Inflammatory macrophage (primary cell): ENCODE measurements around the gene ZNF576.
A peak's percentile ranks its signal among the peaks of the same experiment; 100 is the strongest.
"Not testable (repeated sequence)": the region's sequence is repeated elsewhere in the genome, so short reads cannot be mapped to it uniquely, and the experiment has no call there.

Experiments
- DNase-seq, 2 donors: peaks; one replicate each; pipeline ENCODE4 v3.0.0-alpha.2; 2020 to 2022
- total RNA-seq, 18 experiments: gene quantifications; one replicate each; lab custom pipeline; 2026; ENCODE audit warnings: mixed read lengths in 6 of 18, inconsistent platforms in 2 of 18; lab: John Stamatoyannopoulos, UW

The ZNF576 gene, protein sequence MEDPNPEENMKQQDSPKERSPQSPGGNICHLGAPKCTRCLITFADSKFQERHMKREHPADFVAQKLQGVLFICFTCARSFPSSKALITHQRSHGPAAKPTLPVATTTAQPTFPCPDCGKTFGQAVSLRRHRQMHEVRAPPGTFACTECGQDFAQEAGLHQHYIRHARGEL
- total RNA-seq, result 0.75 to 11.6 (median 6.1) reads per million in 18 experiments

DNA sequence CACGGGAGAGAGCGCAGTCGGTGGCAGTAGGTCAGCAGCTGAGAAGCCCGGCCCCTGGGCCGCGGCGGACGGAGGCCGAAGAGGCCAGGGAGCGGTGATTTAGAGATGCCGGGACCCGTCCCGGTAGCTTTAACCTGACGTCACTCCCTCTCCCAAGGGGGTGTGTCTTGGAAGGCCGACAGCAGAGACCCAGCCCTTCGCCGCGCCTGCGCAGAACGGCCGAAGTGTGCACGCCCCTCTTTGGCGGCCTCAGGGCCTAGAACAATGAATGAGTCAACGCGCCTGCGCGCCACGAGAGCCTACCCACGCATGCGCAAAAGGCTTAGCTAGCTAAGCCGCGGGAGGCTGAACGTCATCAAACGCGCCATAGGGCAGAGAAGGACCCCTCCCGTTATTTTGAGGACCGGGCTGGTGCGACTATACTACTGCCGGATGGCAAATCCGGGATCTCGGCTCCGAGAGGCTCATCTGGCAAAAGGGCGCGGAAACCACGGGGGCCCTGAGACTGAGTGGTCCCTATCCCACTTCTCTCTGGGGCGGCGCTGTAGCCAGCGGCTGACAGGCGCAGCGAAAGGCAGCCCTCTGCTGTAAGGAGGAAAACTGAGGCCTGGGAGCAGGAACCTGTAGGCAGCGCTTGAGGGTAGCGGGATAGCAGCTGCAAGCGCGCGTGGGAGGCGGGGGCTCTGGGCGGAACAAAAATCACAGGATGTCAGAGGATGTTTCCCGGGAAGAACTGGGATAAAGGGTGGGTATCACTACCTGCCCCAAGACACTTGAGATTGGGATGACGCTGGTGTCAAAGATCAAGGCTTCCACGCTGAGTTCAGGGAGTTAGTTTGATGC, at the start of gene ZNF576, which contains the start of gene IRGQ:
TSS of gene ZNF576 (plus strand) at position 597 of the 843 bp plus-strand sequence. CDS start 514 bp downstream, outside the sequence.
TSS of gene IRGQ (minus strand) at position 136 of the 843 bp plus-strand sequence. CDS start 796 bp downstream, outside the sequence.
- DNase-seq, result peak; percentile 100

- DNase-seq, result not testable (repeated sequence)
Observed at GRCh38 chr19:43547926-43548325, 48.5 kb upstream of the ZNF576 start.

DNA sequence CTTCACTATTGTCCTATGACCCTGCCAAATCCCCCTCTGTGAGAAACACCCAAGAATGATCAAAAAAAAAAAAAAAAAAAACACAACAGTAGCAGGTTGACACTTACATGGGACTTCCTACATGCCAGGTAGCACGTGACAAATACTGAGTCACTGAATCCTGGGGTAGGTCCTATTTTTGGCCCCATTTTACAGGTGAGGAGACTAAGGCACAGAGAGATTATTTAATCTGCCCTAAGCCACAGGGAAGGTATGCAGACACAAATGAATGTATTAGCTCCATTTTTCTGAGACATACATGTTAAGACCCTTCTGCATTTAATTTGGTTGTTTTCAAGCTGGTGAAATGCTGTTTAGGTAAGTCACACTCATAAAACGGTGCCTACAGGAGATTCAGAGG, 47.7 kb upstream of the ZNF576 start:
- no peak for DNase-seq

GRCh38 chr19:43551399-43552197, 44.8 kb upstream of the ZNF576 start:
- DNase-seq, result no peak

GRCh38 chr19:43552198-43552450, 44.3 kb upstream of the ZNF576 start:
- DNase-seq, result no peak

DNA sequence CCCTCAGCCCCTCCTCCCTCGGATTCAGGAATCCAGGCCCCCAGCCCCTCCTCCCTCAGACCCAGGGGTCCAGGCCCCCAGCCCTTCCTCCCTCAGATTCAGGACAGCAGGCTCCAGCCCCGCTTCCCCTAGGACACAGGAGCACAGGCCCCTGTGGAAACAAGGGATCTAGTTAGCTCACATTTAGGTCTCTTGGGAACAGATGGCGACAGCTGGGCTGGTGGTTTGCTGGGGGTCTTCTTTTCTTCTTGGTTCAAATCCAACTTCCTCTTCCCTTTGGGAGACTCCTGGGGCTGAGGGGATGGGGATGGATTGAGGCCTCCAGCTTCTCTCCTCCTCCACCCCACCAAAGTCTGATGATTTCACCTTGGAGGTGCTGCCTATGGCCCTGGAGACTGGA, 43.8 kb upstream of the ZNF576 start:
- DNase-seq, result no peak

- DNase-seq, result no peak
Observed at GRCh38 chr19:43553656-43554055, 42.7 kb upstream of the ZNF576 start.

- DNase-seq, result no peak
Observed at GRCh38 chr19:43554317-43554895, 42.0 kb upstream of the ZNF576 start.

DNA sequence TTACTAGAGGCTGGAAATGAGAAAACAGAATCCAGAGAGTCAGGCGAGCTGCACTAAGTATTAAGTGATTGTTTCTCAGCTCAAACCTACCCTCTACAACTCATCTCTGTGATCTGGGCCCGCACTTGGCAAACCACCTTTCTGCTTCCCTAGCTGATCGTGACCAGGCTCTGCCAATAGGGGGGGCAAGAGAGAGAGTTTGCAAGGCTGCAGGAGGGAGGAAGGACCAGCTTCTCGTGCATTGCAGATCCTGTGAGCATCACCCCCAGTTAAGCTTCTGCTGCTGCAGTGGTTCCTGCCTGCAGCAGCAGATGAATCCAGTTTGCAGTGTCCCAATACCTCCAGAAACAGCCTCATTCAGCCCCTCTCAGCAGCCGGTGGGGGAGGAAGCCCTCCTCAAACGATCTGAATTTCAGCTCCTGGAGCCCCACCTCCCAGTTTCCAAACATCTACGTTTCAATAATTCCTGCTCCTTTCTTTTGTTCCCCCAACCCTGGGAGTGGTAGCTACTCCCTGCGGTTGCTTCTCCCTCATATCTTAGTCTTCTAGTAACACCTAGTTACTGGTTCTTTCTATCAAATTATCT, 41.1 kb upstream of the ZNF576 start:
- DNase-seq, result peak; percentile 80 to 86

DNA sequence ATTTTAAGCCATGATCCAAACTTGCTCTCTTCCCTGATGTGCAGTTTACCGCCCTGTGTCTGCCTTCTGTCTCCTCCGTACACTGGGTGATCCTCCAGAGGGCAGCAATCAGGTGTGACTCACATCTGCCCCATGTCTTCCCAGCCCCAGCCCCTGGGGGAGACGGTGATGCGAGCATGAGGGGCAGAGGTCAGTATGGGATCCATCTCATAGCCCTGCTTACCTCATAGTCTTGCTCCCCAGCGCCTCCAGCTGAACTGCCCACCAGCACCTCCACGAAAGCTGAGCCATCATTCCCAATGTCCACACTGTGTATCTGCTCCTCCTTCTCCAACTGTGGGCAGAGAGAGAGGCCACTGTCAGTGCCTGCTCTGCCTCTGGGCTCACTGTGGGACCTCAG, 35.7 kb upstream of the ZNF576 start:
- peak; percentile 28 to 54 for DNase-seq

DNA sequence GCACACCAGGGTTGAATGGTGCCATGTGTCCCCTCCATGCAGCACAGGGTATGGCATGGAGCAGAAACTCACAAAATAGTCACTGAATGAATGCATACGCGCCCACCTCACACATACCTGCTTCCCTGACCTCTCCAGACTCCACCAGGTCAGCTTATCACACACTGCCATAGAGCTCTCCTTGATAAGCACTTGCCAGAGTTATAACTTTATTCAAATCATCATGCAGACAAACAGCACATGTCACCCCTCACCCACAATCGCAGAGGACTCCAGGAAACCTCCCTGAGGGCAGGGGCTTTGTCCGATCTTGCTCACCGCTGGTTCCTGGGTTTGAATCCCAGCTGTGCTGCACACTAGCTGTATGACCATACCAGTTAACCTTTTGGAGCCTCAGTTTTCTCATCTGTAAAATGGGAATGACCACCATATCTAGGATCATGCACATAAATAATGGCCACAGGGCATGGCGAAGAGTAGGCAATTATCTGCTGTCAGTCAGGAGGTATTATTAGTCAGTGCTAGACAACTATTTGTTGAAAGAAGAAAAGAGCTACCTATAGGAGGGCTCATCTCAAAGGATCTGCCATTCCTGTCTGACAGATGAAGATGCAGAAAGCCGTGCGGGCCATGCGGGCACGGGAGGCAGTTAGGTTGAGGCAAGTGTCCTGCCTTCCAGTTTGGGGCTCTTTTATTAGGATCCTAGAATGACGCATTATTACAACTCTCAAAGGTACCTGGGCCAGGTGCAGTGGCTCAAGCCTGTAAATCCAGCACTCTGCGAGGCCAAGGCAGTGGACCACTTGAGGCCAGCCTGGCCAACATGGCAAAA, 35.0 kb upstream of the ZNF576 start:
- DNase-seq, result no peak

DNA sequence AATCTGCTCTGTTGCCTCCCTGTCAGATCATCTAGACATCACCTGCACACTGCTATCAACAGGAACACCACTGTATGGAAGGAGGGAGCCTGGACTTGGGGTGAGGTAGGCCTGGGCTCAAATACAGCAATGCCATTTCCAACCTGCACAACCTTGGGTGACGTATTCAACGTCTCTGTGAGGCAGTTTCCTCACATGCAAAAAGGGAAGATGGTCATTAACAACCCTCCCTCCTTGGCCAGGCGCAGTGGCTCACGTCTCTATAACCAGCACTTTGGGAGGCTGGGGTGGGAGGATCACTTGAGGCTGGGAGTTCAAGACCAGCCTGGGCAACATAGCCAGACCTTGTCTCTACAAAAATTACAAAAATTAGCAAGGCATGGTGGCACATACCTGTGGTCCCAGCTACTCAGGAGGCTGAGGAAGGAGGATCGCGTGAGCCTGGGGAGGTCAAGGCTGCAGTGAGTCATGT, 34.1 kb upstream of the ZNF576 start:
- DNase-seq, result peak in 1 of 2 donors; percentile 41

DNA sequence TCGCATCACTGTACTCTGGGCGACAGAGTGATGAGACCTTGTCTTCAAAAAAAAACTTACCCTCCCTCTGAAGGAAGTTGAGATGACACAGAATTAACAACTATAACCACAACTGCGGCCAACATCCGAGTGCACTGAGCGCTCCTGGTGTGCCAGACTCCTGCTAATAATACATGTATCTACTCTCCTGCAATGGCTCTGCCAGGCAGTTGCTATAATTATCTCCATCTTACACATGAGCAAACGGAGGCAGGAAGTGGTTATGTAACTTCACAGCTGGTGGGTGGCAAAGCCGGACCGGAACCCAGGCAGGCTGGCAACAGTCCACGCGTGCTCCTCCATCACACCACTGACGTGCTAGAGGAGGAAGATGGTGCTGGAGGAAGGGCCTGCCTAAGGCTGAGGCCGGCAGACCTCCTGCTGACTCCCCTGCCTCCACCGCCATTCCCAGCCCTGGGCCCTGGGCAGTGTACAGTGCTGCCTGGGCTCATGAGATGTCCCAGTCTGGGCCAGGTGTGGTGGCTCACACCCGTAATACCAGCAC, 33.6 kb upstream of the ZNF576 start:
- DNase-seq, result peak; percentile 94 to 95

DNA sequence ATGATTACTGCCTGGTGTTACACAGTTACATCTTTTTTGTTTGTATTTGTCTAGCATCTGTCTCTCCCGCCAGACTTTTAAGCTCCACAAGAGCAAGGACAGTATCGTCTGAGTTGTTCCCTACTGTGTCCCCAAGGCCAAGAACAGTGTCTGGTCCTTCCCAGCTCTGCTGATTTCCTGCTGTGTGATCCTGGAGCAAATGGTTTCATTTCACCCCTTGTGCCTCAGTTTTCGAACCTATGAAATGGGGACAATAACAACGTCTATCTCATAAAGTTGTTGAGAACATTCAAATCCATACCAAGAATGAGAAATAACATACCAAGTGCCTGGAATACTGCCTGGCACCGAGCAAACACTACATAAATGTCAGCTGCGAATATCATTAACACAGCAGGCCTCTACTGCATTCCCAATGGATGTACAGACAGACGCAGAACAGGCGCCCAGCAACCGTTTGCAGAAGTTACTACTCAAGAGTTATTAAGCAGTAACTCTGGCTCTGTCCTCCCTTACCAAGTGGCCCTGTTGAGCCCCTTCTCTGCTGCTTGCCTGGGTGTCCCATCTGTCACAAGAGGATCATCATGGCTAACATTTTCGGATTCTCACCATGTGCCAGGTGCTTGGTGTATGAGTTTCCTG, 32.5 kb upstream of the ZNF576 start:
- peak in 1 of 2 donors; percentile 20 for DNase-seq

DNA sequence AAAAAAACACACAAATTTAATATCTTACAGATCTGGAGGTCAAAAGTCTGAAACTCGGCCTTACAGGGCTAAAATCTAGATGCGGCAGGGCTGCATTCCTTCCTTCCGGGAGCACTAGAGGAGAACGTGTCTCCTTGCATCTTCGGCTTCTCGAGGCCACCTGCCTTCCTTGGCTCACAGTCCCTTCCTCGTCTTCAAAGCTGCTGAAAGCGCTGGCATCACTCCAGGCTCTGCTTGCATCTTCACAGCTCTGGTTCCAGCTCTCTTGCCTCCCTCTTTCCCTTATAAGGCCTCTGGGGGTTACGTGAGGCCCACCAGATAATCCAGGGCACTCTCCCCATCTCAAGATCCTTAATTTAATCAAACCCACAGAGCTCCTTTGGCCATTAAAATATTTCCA, 31.6 kb upstream of the ZNF576 start:
- DNase-seq, result no peak

DNA sequence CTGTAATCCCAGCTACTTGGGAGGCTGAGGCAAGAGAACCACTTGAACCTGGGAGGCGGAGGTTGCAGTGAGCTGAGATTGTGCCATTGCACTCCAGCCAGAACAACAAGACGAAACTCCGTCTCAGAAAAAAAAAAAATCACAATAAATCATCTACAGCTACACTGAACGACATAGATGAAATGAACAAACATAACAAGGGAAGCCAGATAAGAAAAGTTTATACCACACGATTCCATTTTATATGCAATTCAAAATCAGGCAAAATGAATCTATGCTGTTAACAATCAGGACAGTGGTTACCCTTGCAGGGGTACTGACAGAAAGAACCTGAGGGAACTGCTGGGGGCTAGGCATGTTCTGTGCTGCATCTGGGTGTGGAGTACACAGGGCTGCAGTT, 26.7 kb upstream of the ZNF576 start:
- DNase-seq, result no peak

DNA sequence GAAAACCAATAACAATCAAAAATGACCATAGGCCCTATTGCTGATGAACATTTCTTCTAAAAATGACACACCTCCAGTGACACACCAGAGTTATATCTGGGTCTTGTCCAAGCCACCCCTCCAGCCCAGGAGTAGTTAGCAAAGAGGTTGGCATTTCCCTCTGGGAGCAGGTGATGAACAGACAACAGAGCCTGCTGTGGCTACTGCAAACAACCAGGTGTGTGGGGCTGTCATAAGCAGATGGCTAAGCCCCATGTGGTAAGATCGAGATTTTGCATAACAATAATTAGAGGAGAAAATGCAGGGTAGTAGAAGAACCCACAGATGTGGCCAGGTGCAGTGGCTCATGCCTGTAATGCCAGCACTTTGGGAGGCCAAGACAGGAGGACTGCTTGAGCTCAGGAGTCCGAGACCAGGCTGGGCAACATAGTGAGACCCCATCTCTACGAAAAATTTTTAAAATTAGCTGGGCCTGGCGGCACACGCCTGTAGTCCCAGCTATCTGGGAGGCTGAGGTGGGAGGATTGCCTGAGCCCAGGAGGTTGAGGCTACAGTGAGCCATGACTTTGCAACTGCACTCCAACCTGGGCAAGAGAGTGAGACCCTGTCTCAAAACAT, 26.1 kb upstream of the ZNF576 start:
- no peak for DNase-seq

GRCh38 chr19:43572171-43572588, 24.2 kb upstream of the ZNF576 start:
- peak; percentile 37 to 46 for DNase-seq

DNA sequence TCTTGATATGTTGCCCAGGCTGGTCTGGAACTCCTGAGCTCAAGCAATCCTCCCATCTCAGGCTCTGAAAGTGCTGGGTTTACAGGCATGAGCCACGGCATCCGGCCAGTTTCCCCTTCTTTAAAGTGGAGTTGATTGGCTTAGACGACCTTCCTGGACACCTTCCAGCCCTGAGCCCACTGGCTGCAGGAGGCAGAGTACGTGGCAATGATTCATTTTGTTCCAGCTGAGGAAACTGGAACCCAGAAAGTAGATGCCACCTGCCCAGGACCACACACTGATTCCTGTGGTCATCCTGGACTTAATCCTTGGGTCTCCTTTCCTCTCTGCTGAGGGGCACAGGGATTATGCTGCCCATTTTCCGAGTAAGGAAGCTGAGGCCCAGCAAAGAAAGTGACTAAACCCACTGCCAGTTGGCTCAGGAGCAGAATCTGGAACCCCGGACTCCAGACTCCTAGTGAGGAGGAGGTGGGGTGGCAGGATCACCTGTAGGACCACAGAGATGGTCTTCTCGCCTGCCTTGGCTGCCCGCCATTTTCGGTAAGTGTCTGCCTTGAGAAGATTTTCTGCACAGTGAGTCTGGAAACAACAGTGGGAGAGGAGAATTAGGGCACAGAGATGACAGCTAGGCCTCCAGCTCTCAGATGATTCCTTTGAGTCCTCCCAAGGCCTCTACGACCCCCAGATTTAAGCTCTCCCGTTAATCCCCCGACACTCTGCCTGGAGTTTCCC, 21.8 kb upstream of the ZNF576 start:
- DNase-seq, result no peak
